ENCODE results near the gene ZCCHC14.

GRCh38 chr16:87365021-87365713, 127.7 kb downstream of the ZCCHC14 start:
- TF ChIP-seq CTCF (IDR thresholded peaks at IDR 0.05; ENCODE audit: control extremely low read depth in 1 of 3, insufficient read depth in 1 of 3, low read depth in 1 of 3, low read length in 3 of 3) (no peak), GABPA (IDR thresholded peaks at IDR 0.05; ENCODE audit: borderline replicate concordance, insufficient read depth, low read length) (no peak), POLR2A (IDR thresholded peaks at IDR 0.05; ENCODE audit: control extremely low read depth in 1 of 2, low read depth in 2 of 2, low read length in 2 of 2) (no peak)
